ENCODE data around the gene CLDND1.
A peak's percentile ranks its signal among the peaks of the same experiment; 100 is the strongest.

CLDND1 gene

GRCh38 chr3:98551236-98551635 lies 28.5 kb upstream of the CLDND1 start:
- DNase-seq, result no peak

DNA sequence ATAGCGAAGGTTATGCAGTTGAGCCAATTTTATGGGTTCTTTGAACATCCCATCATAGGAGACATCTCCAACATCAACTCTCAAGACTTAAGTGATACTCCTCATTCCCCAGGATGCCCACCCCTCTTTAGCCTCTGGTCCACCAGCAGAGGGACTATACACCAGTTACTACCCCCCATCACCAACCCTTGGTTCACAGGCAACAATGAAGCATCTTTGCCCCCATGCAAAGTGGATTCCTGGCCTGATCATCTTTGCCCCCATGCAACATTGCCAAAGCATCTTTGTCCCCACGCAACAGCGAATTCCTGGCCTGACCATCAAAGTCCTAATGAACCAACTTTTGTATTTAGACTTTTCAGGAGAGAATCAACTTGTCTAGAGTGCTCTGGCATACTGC lies 28.1 kb upstream of the CLDND1 start:
- no peak for DNase-seq

DNA sequence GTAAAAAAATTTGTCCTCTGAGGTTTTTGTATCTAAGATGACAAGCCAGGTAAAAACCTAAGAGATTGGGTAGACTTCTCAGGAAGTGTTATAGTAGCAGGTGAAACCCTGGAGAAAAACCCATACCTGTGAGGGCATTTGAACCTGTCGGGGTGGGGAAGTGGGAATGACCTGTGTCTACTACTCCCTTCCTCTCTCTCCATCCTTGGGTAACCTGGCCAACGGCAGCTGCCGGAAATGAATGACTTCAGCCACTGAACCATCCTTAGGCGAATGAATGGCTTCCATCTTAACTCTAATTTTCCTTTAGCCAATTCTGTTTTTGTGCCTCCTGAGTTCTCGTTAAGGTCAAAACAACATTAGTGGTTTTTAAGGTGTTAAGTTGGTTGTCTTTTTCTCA lies 25.8 kb upstream of the CLDND1 start:
- no peak for DNase-seq

DNA sequence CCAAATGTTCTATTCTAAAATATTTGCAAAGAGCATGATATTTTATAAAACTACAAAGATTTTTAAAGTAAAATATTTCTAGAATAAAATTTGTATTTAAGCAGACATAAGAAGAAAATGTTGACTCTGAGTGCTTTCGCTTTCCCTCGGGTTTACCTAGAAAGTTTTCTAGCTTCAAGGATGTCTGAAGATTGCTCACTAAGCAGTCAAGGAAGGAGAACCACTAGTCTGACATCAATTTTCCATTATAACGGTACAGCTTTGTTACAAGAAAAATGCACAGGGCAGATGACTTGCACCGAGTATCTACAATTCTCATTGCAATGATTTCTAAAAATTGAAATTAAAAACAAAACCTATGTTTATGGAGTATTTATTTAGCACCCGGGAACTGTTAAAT lies 23.2 kb upstream of the CLDND1 start:
- no peak for DNase-seq

DNA sequence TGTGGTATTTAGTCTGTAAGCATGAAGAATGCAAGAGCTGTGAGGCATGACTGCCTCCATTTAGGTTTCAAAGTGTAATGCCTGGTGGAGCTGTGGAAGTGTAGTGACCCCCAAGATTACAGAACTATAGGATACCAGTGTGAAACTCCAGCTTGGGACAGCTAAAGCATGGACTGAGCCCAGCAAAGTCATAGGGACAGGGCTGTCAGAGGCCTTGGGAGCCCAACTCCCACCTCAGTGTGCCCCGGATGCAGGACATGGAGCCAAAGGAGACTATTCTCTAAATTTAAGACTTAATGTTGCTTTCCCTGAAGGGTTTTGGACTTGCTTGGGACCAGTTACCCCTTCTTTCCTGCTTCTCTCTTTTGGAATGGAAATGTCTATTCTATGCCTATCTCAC lies 19.9 kb upstream of the CLDND1 start:
- DNase-seq, result no peak

- DNase-seq, result no peak
Observed at GRCh38 chr3:98541695-98542094, 19.0 kb upstream of the CLDND1 start.

DNA sequence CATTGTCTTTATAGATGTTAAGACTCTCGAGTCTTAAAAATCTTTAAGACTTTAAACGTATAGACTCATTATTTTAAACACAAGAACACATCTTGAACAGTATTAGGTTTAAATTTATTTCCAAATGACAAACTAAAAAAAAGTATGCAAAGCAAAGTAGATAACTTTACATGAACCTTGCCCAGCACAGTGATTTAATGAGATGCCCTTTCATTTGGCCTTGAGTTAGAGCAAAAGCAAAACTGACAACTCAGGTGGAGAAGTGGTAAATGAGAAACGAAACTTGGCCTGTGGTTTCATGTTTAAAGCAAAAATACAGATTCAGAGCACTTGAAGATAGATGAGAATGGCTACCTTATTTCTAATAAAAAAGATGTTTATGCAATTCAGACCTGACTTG lies 17.6 kb upstream of the CLDND1 start:
- DNase-seq, result no peak

DNA sequence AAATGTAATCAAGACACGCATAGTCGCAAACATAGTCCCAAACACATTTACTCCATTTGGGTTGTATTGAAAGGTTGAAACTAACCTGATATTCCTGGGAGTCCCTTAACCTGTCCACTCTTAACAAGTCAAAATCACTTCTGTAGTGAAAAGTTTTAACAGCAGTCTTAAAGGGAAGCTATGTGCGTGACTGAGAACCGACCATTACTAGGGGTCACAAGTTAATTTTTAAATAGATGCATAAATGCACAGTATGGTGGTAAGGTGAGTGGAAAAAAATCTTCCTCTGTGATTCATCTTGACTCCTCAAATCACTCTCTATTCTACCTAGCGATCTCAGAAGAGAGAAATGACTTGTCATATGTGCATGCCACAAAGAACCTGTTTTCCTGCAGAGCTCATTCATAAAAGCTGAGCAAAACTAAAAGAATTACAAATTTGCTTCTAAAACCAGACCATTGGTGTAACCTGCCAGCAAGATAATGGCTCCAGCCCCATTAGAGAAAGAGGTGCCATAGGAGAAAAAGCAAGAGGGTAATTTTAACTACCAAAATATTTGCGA lies 13.8 kb upstream of the CLDND1 start:
- DNase-seq, result no peak

DNA sequence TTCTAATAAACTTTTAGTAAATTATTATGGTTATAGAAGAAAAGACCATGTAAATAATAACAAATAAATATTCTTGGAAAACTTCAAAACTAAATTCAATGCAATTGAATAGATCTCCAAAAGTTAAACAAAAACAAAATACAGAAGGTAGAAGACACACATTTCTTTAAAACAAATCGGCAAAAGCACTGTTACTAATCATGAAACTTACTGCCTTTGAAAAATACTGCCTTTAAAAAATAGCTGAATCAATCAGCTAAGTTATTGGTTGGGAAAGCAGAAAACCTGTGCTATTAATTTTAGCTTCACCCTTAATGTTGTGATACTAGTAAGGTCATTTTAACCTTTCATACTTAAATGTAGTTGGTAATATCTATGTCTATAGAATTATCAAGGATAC lies 12.0 kb upstream of the CLDND1 start:
- DNase-seq, result no peak

DNA sequence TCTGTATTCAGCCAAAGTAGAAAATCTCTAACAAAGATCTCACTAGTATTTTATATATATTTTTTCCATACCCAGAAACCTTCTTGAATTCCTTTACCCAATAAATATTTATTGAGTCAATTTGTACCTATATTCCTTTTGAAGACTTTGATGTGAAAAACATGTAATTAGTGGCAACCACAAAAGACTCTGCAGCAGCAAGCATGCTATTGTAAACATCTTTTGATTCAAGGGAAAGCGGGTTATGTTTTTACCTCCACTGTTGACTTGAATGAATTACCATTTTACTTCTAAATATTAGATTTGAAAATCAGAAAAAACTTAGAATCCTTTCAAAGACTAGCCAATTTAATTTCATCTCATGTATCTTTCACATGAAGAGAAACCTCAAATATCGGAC lies 11.5 kb upstream of the CLDND1 start:
- DNase-seq, result no peak

GRCh38 chr3:98532709-98533571 lies 10.2 kb upstream of the CLDND1 start:
- no peak for DNase-seq

DNA sequence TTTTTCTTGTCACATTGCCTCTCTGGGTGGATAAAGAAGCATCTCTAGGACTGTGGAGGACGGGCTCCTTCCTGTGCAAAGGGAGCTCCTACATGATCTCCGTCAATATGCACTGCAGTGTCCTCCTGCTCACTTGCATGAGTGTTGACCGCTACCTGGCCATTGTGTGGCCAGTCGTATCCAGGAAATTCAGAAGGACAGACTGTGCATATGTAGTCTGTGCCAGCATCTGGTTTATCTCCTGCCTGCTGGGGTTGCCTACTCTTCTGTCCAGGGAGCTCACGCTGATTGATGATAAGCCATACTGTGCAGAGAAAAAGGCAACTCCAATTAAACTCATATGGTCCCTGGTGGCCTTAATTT lies 9.6 kb upstream of the CLDND1 start:
- DNase-seq, result no peak

GRCh38 chr3:98531622-98532274 lies 9.0 kb upstream of the CLDND1 start, which contains the start of gene GPR15:
Gene GPR15, plus strand, starts transcription at chr3:98531978. Its CDS starts 56 bp downstream, at chr3:98532034.
- DNase-seq, result no peak

DNA sequence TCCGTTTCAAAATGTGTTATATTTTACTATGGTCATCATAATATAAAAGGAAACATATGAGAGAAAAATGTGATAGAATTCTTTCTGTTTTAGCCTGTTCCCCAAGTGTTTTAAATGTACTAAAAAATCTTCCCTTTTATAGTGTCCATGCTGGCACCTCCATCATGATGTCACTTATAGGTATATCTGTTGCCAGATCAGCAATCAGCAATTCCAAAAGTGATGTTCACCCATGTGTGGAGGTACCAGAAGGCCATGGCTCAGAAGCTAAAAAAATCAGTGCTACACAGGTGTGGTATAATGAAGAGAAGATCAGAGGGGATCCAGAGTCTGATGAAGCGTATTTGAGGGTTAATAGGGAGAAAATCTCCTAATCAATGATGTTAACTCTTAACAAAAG lies 8.0 kb upstream of the CLDND1 start:
- no peak for DNase-seq

DNA sequence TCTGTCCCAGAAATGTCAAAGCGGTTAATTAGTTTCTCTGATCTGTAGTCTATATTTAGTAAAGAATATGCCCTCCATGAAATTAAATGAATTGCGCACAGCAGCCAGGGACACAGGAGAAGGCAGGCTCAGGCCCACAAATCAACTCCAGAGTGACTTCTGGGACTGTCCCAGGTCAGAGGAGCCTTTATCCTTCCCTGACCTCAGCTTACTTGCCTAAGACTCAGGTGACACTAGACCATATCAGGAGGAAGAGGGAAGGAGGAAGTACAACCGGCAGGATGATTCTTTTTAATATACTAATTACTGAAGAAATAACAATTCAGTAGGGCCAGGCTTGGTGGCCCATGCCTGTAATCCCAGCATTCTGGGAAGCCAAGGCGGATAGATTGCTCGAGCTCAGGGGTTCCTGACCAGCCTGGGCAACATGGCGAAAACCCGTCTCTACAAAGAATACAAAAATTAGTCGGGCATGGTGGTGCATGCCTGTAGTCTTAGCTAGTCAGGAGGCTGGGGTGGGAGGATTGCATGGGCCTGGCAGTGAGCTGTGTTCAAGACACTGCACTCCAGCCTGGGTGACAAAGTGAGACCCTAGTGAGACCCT lies 7.3 kb upstream of the CLDND1 start:
- DNase-seq, result no peak

DNA sequence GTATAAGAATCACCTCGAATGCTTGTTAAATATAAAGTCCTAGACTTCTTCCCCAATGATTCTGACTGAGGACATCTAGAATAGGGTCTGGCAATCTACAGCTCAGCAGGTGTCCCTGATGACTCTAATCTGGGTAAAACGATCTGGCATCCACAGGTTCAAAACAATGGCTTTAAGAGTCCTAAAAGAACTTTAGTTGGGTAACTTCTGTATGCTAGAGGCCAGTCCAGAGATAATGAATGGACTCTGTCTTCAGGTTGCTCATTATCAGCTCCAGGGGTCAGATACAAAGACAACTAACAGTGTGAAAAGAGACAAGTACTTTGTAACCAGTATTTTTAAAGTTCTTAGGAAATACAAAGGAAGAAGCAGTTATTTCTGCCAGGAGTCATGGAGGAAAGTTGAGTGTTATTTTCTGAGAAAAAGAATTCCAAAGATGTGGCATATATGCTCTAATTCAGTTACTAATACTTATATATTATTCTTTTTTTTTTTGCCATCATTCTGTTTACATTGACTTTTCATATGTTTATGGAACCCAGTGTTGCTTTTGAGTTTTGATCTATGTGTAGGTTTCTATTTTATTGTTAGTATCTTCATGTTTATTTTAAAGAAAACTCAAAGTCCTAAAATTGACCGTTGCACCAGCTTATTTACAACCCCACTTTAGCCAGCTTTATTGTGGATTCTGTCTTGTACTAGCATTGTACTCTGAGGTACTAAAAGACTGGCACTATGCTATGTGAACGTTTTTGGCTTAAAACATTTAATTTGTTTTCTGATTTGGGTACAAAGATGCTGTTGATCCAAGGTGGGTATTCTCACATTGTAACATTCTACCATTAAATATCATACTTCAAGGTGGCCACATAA lies 6.0 kb upstream of the CLDND1 start:
- DNase-seq, result no peak

DNA sequence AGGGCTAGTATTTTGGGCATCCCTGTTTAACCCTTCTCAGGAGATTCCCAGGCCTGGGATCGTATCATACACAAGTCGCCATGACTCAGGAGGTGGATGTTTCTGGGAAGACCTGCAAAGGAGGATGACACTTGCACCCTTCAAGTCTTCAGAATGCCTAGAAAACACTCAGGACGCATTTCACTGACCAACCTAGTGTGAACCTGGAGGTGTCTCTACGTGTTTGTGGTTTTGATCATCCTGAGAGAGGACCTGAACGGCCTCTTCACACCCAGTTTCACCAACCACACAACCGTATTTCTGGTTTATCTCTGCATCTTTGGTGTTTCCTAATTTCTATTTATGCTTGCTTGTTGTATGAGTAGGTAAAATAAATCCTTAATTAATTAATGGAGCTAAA lies 2.8 kb upstream of the CLDND1 start:
- no peak for DNase-seq

DNA sequence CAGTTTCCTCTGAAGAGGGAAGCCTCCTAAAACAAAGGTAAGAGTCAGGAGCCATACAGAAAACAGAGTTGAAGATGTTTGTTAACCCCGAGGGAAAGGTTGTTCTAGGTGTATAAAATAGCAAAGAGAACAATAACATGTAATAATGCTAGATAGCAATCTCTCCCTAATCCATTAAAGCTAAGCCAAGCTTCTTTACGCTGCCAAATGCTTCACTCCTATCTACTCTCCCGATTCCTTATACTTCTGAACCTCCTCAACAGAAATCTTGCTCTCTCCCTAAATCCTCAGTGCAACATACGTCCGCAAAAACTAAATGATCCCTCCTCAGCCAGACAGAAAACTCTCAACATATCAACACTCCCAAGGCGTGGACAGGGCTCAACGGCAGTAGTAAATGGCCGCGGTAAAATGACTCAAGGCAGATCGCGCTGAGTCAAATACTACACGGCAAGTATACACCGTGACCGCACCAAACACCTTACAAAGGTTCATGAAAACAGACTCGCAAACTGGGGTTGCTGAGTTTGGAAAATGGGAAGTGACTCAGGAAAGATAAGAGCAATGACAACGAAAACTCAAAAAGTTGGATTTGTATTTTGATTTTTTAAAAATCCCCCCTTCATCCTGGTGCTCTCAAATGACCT lies 682 bp downstream of the CLDND1 start:
- DNase-seq, result peak; percentile 32

- DNase-seq, result no peak
Observed at GRCh38 chr3:98519351-98519750, 3.4 kb downstream of the CLDND1 start.

GRCh38 chr3:98518816-98519215 lies 3.9 kb downstream of the CLDND1 start:
- no peak for DNase-seq

- no peak for DNase-seq
Observed at GRCh38 chr3:98514948-98515347, 7.8 kb downstream of the CLDND1 start.

- DNase-seq, result no peak
Observed at GRCh38 chr3:98513736-98514135, 9.0 kb downstream of the CLDND1 start.

Data from NCI-H2227 treated with DMSO at 0.1 percent for 48 hours (cell line).